Activated T-helper 17 cell treated with anti-CD3 and anti-CD28 coated beads, Interleukin-2, amount 50 U/mL, for 72 hours (primary cell): ENCODE measurements around the gene GNG7. TPM values are rescaled to one million over a fixed set of nuclear protein-coding genes. Genes with fewer than 3 reads are reported as not detected.
"Not testable (repeated sequence)": the region's sequence is repeated elsewhere in the genome, so short reads cannot be mapped to it uniquely, and the experiment has no call there.

Experiments
- ATAC-seq: fragments of 150-1000 bp; cut with Tn5 transposase; replicated peaks from 2 replicates; pipeline ENCODE4 v1.10.0; 2021; ENCODE audit warnings: mild to moderate bottlenecking, moderate library complexity
- H3K27ac Mint-ChIP-seq: one replicate; pipeline ENCODE4 v1.8.0; 2022; ENCODE audit warnings: mixed read lengths
- H3K27me3 Mint-ChIP-seq: one replicate; pipeline ENCODE4 v1.8.0; 2022; ENCODE audit warnings: mixed read lengths
- H3K36me3 Mint-ChIP-seq: one replicate; pipeline ENCODE4 v1.8.0; 2022; ENCODE audit warnings: low read depth, mild to moderate bottlenecking, mixed read lengths
- H3K4me1 Mint-ChIP-seq: one replicate; pipeline ENCODE4 v1.8.0; 2022; ENCODE audit warnings: mixed read lengths
- H3K4me3 Mint-ChIP-seq: one replicate; pipeline ENCODE4 v1.8.0; 2022; ENCODE audit warnings: mild to moderate bottlenecking, mixed read lengths
- H3K9me3 Mint-ChIP-seq: one replicate; pipeline ENCODE4 v1.8.0; 2022; ENCODE audit warnings: mixed read lengths
- total RNA-seq, 2 donors: library from RNA; stranded (reverse); gene quantifications; one replicate each; pipeline ENCODE4 v1.2.3, GENCODE V29; 2022

Gene GNG7
- total RNA-seq, 2 donors from 2014 or later, result 0.29 TPM; not detected in 1

- ATAC-seq, result peak; percentile 5
- peaks cover 10% of the 10 kb centered on the region for H3K27me3 Mint-ChIP-seq
- no peak overlapping the region for H3K27ac Mint-ChIP-seq
Observed at GRCh38 chr19:2494084-2494446, 208.4 kb downstream of the GNG7 start.

DNA sequence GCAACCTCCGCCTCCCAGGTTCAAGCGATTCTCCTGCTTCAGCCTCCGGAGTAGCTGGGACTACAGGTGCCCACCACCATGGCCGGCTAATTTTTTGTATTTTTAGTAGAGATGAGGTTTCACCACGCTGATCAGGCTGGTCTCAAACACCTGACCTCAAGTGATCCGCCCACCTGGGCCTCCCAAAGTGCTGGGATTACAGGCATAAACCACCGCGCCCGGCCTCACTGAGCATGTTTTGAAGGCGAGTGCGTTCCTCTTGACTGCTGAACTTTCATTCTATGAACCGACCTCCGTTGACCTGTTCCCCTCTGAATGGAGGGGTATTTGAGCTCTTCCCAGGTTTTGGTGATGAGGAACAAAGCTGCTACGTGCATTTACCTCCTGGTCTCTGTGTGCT, 209.0 kb downstream of the GNG7 start:
- H3K9me3 Mint-ChIP-seq, H3K4me1 Mint-ChIP-seq, H3K4me3 Mint-ChIP-seq, H3K27me3 Mint-ChIP-seq, ATAC-seq, H3K36me3 Mint-ChIP-seq, H3K27ac Mint-ChIP-seq: not testable (repeated sequence)

More at GRCh38 chr19:2494084-2494446, 208.4 kb downstream of the GNG7 start:
- peaks cover 5% of the 10 kb centered on the region for H3K4me1 Mint-ChIP-seq
- no peaks in the 10 kb centered on the region for H3K36me3 Mint-ChIP-seq
- H3K4me3 Mint-ChIP-seq, result peak overlapping the region; percentile 47
- no peaks in the 10 kb centered on the region for H3K9me3 Mint-ChIP-seq

GRCh38 chr19:2492870-2493269, 209.6 kb downstream of the GNG7 start:
- Mint-ChIP-seq H3K9me3 (no peaks in the 10 kb centered on the region), H3K36me3 (no peaks in the 10 kb centered on the region), H3K4me1 (peaks cover 5% of the 10 kb centered on the region), H3K27me3 (peaks cover 10% of the 10 kb centered on the region), H3K4me3 (no peak overlapping the region), H3K27ac (no peak overlapping the region)
- no peak for ATAC-seq

GRCh38 chr19:2491130-2491801, 211.2 kb downstream of the GNG7 start:
- no peaks in the 10 kb centered on the region for H3K9me3 Mint-ChIP-seq
- H3K27me3 Mint-ChIP-seq, result peaks cover 10% of the 10 kb centered on the region
- no peak overlapping the region for H3K27ac Mint-ChIP-seq
- no peak overlapping the region for H3K4me3 Mint-ChIP-seq
- peaks cover 5% of the 10 kb centered on the region for H3K4me1 Mint-ChIP-seq
- no peaks in the 10 kb centered on the region for H3K36me3 Mint-ChIP-seq
- no peak for ATAC-seq

GRCh38 chr19:2490659-2491058, 211.8 kb downstream of the GNG7 start:
- no peak for ATAC-seq
- Mint-ChIP-seq H3K9me3 (no peaks in the 10 kb centered on the region), H3K36me3 (no peaks in the 10 kb centered on the region), H3K4me3 (no peak overlapping the region), H3K4me1 (peaks cover 5% of the 10 kb centered on the region), H3K27ac (no peak overlapping the region), H3K27me3 (peaks cover 10% of the 10 kb centered on the region)

DNA sequence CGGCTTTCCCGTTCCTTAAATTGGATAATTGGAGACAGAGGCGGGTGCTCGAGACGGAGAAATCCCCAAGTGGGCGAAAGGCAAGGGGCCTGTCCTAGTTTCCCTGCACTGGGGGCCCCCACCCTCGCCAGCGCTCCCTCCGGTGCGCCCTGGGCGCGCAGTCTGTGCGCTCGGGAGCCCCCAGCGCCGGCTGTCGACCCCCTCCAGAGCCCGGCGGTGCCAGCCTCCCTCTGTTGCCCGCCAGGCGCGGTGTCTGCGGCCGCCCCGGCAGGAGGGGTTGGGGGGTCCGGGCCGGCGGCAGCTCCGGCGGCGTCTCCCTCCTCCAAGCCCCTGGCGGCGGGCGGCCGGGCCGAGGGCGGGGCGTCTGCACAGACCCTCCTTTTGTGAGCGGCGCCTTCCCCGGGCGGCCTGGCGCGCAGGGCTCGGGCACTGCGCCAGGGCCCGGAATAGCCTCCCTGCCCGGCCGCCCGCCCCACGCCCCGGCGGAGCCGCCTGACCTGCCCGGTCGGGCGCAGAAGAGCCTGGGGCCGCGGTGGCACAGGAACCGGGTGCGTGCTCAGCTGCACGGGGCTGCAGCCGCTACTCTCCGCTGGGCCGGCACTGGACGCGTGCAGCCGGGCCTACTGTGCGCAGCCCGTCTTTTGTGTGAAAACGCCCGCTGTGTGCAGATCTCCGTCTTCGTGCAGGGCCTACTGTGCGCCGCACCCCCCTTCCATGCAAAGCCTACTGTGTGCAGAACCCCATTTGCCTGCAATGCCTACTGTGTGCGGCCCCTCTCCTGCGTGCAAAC, 213.4 kb downstream of the GNG7 start:
- peaks cover 10% of the 10 kb centered on the region for H3K27me3 Mint-ChIP-seq
- peak; percentile 53 for ATAC-seq
- H3K4me3 Mint-ChIP-seq, result peak overlapping the region; percentile 65
- H3K9me3 Mint-ChIP-seq, result no peaks in the 10 kb centered on the region
- peaks cover 10% of the 10 kb centered on the region for H3K4me1 Mint-ChIP-seq
- H3K36me3 Mint-ChIP-seq, result no peaks in the 10 kb centered on the region
- H3K27ac Mint-ChIP-seq, result no peak overlapping the region

DNA sequence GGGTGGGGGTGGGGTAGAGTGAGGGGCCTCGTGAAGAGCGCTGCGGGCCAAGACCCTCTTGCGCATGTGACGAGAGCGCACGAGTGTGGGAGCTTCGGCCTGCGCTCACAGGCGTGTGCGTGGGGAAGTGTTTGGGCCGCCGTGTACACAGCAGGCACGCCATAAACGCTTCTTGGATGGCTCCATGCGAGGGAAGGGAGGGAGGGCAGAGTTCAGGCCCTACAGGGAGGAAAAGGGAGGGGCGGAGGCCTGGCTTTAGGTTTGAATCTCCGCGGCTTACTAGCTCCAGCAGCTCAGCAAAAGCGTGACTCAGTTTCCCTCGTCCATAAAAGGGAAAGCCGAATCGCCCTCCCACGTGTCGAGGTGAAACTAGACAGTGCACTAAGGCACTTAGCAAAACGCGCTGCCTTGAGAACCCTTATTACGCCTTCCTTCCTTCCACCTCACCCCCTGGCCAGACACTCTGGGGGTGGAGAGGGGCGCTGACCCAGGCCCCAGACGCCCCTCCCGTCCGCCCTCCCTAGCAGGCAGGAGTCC, 214.0 kb downstream of the GNG7 start:
- no peak overlapping the region for H3K27ac Mint-ChIP-seq
- peaks cover 10% of the 10 kb centered on the region for H3K4me1 Mint-ChIP-seq
- no peaks in the 10 kb centered on the region for H3K36me3 Mint-ChIP-seq
- peak; percentile 69 for ATAC-seq
- peaks cover 10% of the 10 kb centered on the region for H3K27me3 Mint-ChIP-seq
- H3K9me3 Mint-ChIP-seq, result peaks cover 5% of the 10 kb centered on the region
- peak overlapping the region; percentile 44 for H3K4me3 Mint-ChIP-seq

- H3K27ac Mint-ChIP-seq, result no peak overlapping the region
- peaks cover 5% of the 10 kb centered on the region for H3K9me3 Mint-ChIP-seq
- H3K4me1 Mint-ChIP-seq, result peaks cover 10% of the 10 kb centered on the region
- peaks cover 10% of the 10 kb centered on the region for H3K27me3 Mint-ChIP-seq
- H3K4me3 Mint-ChIP-seq, result no peak overlapping the region
- no peaks in the 10 kb centered on the region for H3K36me3 Mint-ChIP-seq
- ATAC-seq, result no peak
Observed at GRCh38 chr19:2487842-2488241, 214.7 kb downstream of the GNG7 start.

DNA sequence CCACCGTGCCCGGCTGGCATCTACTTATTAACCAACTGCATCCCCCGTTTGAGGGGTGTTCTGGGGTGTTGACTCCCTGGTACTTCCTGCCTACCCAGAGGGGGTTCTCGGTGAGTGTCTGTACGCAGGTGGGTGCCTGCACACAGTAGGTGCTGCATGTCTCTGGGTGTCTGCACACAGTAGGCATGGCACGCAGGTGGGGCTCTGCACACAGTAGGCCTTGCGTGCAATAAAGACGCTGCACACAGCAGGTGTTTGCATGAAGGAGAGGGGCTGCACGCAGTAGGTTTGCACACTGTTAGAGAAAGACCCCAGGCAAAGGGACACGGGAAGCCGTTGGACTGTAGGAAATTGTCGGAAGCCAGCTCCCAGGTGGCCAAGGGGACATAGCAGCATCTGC, 215.4 kb downstream of the GNG7 start:
- no peak for ATAC-seq
- Mint-ChIP-seq H3K9me3 (peaks cover 5% of the 10 kb centered on the region), H3K36me3 (no peaks in the 10 kb centered on the region), H3K27me3 (peaks cover 5% of the 10 kb centered on the region), H3K4me3 (no peak overlapping the region), H3K27ac (no peak overlapping the region), H3K4me1 (peaks cover 10% of the 10 kb centered on the region)

DNA sequence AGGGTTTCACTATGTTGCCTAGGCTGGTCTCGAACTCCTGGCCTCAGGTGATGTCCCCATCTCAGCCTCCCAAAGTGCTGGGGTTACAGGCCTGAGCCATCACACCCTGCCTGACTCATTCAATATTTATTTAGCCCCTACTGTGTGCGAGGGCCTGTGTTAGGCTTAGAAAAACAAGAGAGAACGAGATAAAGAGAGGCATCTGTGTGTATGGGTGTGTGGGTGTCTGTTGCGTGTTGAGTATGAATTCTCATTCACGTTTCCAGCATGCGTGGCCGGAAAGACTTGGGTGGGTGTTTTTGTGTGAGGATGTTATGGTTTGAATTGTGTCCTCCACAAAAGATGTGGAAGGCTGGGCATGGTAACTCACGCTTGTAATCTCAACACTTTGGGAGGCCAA, 217.1 kb downstream of the GNG7 start:
- H3K4me3 Mint-ChIP-seq, result no peak overlapping the region
- peaks cover 10% of the 10 kb centered on the region for H3K4me1 Mint-ChIP-seq
- H3K27ac Mint-ChIP-seq, result no peak overlapping the region
- ATAC-seq, result no peak
- no peaks in the 10 kb centered on the region for H3K36me3 Mint-ChIP-seq
- H3K27me3 Mint-ChIP-seq, result peaks cover 5% of the 10 kb centered on the region
- H3K9me3 Mint-ChIP-seq, result peaks cover 5% of the 10 kb centered on the region

DNA sequence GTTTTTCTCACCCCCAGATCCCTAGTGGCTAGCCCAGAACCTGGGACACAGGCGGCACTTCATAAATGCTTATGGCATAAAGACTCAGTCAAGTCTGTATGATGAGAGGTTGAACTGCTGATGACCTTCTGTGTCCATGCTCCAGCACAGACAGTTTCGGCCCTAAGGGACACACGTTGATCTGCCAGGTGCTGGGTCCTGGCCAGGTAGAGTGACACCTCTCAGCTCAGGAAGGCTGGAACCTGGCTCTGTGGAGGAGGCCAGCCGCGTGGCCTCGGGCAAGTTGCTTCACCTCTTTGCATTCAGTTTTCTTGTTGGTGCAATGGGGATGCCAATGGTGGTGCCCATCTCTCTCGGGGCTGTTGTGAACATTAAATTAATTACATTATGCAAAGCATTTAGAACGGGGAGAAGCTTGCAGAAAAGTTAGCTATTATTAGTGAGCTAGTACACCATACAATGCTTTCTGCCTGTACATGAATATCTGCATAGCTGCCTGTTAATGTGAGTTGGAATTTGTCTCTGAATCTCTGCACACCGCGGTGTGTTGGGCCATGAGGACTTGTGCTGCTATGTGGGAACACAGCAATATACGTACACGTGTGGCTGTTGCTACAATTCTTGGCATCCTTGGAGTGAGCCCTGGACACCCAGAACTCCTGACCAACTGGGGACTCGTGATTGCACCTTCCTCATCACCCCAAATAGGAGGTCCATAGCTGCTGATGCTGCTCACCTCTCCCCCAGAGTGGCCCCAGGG, 218.1 kb downstream of the GNG7 start:
- H3K27me3 Mint-ChIP-seq, result no peaks in the 10 kb centered on the region
- H3K36me3 Mint-ChIP-seq, result no peaks in the 10 kb centered on the region
- peaks cover 5% of the 10 kb centered on the region for H3K9me3 Mint-ChIP-seq
- no peak overlapping the region for H3K27ac Mint-ChIP-seq
- peaks cover 6% of the 10 kb centered on the region for H3K4me1 Mint-ChIP-seq
- H3K4me3 Mint-ChIP-seq, result no peak overlapping the region
- no peak for ATAC-seq

- Mint-ChIP-seq H3K27me3 (no peaks in the 10 kb centered on the region), H3K27ac (no peak overlapping the region), H3K36me3 (peaks cover 4% of the 10 kb centered on the region), H3K4me3 (no peak overlapping the region), H3K9me3 (peaks cover 5% of the 10 kb centered on the region), H3K4me1 (peaks cover 5% of the 10 kb centered on the region)
- no peak for ATAC-seq
Observed at GRCh38 chr19:2483484-2484151, 218.9 kb downstream of the GNG7 start.

GRCh38 chr19:2483084-2483483, 219.4 kb downstream of the GNG7 start:
- no peaks in the 10 kb centered on the region for H3K27me3 Mint-ChIP-seq
- H3K27ac Mint-ChIP-seq, result no peak overlapping the region
- H3K4me1 Mint-ChIP-seq, result peaks cover 11% of the 10 kb centered on the region
- ATAC-seq, result no peak
- peaks cover 9% of the 10 kb centered on the region for H3K36me3 Mint-ChIP-seq
- peaks cover 5% of the 10 kb centered on the region for H3K9me3 Mint-ChIP-seq
- H3K4me3 Mint-ChIP-seq, result no peak overlapping the region

DNA sequence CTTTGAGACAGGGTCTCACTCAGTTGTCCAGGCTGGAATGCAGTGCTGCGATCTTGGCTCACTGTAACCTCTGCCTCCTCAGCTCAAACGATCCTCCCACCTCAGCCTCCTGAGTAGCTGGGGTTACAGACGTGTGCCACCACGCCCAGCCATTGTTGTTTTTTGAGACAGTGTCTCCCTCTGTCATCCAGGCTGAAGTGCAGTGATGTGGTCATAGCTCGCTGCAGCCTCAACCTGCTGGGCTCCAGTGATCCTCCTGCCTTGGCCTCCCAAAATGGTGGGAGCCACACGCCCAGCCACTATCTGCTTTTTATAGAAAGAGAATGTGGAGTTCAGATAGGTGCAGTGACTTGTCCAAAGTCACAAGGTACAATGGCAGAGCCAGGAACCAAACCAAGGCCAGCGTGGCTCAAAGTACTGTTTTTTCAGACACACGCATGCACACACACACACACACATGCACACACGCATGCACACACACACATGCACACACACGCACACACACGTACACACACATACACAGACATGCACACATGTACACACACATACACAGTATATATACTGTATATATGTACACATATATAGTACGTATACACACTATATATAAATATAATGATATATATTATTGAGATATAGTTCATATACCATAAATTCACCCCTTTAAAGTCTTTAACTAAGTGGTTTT, 220.0 kb downstream of the GNG7 start:
- Mint-ChIP-seq H3K36me3 (peaks cover 15% of the 10 kb centered on the region), H3K27me3 (no peaks in the 10 kb centered on the region)
- no peak for ATAC-seq

More for the DNA sequence above, 220.0 kb downstream of the GNG7 start:
- Mint-ChIP-seq H3K4me3 (no peak overlapping the region), H3K27ac (no peak overlapping the region), H3K9me3 (peaks cover 5% of the 10 kb centered on the region), H3K4me1 (peaks cover 13% of the 10 kb centered on the region)
